ENCODE results near the gene SLC9A9. TPM values are rescaled to one million over a fixed set of nuclear protein-coding genes. Genes with fewer than 3 reads are reported as not detected.

The SLC9A9 gene
- total RNA-seq, 1 donor from 2014 or later = 3.5 TPM

DNA sequence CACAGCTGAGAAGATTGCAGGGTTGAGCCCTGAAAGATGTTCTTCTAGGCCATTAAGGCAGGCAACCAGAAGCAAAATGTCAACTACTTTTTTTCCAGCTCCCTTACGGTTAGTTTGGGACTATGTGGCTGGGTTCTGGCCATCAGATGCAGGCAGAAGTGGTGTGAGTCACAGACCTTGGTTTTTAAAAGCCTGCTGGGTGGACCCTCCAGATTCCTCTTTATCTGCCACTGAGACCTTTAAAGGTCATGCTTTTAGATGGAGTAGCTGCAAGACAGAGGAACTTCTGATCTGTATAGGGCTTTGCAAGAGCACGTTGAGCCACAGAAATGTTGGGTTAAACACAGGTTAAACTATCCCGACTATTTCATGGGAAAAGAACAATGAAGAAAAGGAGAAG is 625.8 kb downstream of the SLC9A9 start:
- Mint-ChIP-seq H3K4me3 (ENCODE audit: unreplicated experiment) (no peak overlapping the region), H3K4me1 (ENCODE audit: unreplicated experiment) (peaks cover 4% of the 10 kb centered on the region), H3K9me3 (ENCODE audit: unreplicated experiment) (no peaks in the 10 kb centered on the region), H3K27me3 (ENCODE audit: unreplicated experiment) (peaks cover 4% of the 10 kb centered on the region), H3K36me3 (ENCODE audit: unreplicated experiment) (no peaks in the 10 kb centered on the region), H3K27ac (ENCODE audit: unreplicated experiment) (no peak overlapping the region)
- TF ChIP-seq, protein P1, sequence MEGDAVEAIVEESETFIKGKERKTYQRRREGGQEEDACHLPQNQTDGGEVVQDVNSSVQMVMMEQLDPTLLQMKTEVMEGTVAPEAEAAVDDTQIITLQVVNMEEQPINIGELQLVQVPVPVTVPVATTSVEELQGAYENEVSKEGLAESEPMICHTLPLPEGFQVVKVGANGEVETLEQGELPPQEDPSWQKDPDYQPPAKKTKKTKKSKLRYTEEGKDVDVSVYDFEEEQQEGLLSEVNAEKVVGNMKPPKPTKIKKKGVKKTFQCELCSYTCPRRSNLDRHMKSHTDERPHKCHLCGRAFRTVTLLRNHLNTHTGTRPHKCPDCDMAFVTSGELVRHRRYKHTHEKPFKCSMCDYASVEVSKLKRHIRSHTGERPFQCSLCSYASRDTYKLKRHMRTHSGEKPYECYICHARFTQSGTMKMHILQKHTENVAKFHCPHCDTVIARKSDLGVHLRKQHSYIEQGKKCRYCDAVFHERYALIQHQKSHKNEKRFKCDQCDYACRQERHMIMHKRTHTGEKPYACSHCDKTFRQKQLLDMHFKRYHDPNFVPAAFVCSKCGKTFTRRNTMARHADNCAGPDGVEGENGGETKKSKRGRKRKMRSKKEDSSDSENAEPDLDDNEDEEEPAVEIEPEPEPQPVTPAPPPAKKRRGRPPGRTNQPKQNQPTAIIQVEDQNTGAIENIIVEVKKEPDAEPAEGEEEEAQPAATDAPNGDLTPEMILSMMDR (IDR thresholded peaks at IDR 0.05) = no peak
- DNase-seq (ENCODE audit: extremely low spot score, unreplicated experiment) = no peak

DNA sequence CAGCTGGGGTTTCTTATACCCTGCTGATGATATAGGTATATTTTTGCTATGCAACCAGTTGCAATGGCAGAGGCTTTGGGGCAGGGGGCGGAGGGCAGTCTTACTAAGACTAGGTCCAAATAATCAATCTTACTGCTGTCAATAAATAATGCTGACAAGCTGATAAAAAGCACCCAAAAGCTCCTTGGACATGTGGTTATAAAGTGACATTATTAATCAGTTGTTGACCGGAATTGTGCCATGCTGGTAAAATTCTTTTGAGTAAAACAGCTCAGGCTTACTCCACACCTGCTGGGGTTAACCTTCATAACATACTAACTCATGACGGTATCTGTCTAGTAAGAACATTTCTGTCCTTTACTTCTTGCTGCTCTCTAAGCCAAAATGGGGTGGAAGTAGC is 626.8 kb downstream of the SLC9A9 start:
- H3K4me1 Mint-ChIP-seq (ENCODE audit: unreplicated experiment) = peaks cover 11% of the 10 kb centered on the region
- H3K4me3 Mint-ChIP-seq (ENCODE audit: unreplicated experiment) = no peak overlapping the region
- DNase-seq (ENCODE audit: extremely low spot score, unreplicated experiment) = no peak
- H3K27ac Mint-ChIP-seq (ENCODE audit: unreplicated experiment) = no peak overlapping the region
- H3K9me3 Mint-ChIP-seq (ENCODE audit: unreplicated experiment) = no peaks in the 10 kb centered on the region
- TF ChIP-seq, protein P1 (IDR thresholded peaks at IDR 0.05) = no peak
- H3K36me3 Mint-ChIP-seq (ENCODE audit: unreplicated experiment) = no peaks in the 10 kb centered on the region
- peaks cover 4% of the 10 kb centered on the region for H3K27me3 Mint-ChIP-seq (ENCODE audit: unreplicated experiment)

DNA sequence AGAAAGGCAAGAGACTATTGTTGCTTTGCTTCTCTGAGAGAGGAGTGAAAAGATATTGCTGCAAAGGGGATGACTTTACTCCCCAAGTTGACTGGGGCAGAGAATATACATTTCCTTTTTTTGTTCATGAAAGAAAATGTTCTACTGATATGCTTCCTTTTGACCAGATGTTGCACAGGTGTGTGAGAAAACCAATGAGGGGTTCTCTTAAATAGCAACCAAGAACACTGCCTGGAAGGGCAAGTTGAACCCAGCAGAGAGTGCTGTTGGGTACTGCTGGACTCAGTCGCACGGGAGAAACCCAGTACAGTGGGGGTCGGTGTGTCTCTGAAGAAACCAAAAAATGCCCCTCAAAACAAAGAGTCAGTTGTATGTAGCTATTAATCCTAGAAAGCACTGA is 627.5 kb downstream of the SLC9A9 start:
- peaks cover 2% of the 10 kb centered on the region for H3K27me3 Mint-ChIP-seq (ENCODE audit: unreplicated experiment)
- H3K27ac Mint-ChIP-seq (ENCODE audit: unreplicated experiment) = no peak overlapping the region
- no peaks in the 10 kb centered on the region for H3K9me3 Mint-ChIP-seq (ENCODE audit: unreplicated experiment)
- H3K4me1 Mint-ChIP-seq (ENCODE audit: unreplicated experiment) = peaks cover 12% of the 10 kb centered on the region
- no peaks in the 10 kb centered on the region for H3K36me3 Mint-ChIP-seq (ENCODE audit: unreplicated experiment)
- TF ChIP-seq, protein P1 (IDR thresholded peaks at IDR 0.05) = no peak
- no peak for DNase-seq (ENCODE audit: extremely low spot score, unreplicated experiment)
- no peak overlapping the region for H3K4me3 Mint-ChIP-seq (ENCODE audit: unreplicated experiment)

DNA sequence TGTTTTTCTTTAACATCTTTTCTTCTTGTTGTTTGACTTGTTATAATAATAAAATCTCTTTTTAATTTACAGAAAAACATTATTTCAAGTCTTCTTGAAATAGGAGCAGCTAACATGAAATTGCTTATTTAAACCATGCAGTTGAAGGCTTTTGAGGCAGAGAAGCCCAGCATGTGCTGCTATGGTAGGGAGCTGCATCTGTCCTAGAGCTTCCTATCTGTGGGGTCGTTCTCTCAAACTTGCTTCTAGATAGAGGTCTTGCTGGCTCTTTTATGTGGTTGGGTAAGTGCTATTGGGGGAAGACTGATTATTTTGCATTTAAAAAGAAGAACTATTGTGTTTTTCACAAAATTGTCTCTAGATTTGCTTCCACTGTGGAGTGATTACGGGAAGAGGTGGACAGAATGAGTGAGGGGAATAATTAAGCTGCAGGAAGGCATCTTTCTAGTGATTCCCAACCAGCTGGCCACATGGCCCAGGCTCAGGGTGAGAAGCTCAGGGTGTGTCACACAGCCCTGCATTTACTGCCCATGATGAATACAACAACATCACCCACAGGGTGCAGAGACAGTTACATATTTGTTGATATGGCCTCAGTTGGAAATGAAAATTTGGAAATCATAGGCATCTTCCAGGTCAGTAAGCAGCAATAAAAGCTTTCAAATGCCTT is 630.0 kb downstream of the SLC9A9 start:
- no peak overlapping the region for H3K4me3 Mint-ChIP-seq (ENCODE audit: unreplicated experiment)

DNA sequence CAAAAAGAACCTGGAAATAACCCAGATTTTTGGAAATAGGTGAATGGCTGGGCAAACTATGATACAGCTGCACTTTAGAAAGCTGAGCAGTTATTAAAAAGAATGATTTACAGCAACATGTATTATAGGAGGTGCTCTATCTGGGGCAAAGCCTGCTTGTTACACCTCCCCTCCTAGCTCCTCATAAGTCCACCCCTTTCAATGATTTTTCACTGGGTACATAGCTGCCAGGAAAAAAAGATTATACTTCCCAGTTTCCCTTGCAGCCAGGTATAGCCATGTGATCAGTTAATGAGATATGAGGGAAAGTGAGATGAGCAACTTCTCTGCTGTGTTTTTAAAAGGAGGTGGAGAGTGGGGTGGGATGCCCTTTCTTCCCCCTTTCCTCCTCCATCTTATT is 631.0 kb downstream of the SLC9A9 start:
- no peaks in the 10 kb centered on the region for H3K27me3 Mint-ChIP-seq (ENCODE audit: unreplicated experiment)
- no peaks in the 10 kb centered on the region for H3K9me3 Mint-ChIP-seq (ENCODE audit: unreplicated experiment)
- H3K27ac Mint-ChIP-seq (ENCODE audit: unreplicated experiment) = no peak overlapping the region
- no peak overlapping the region for H3K4me3 Mint-ChIP-seq (ENCODE audit: unreplicated experiment)
- no peaks in the 10 kb centered on the region for H3K36me3 Mint-ChIP-seq (ENCODE audit: unreplicated experiment)
- TF ChIP-seq, protein P1 (IDR thresholded peaks at IDR 0.05) = no peak
- H3K4me1 Mint-ChIP-seq (ENCODE audit: unreplicated experiment) = peaks cover 8% of the 10 kb centered on the region
- no peak for DNase-seq (ENCODE audit: extremely low spot score, unreplicated experiment)

More for the DNA sequence above, 630.0 kb downstream of the SLC9A9 start:
- DNase-seq (ENCODE audit: extremely low spot score, unreplicated experiment) = no peak
- TF ChIP-seq, protein P1 (IDR thresholded peaks at IDR 0.05) = no peak
- Mint-ChIP-seq H3K4me1 (ENCODE audit: unreplicated experiment) (peaks cover 12% of the 10 kb centered on the region), H3K36me3 (ENCODE audit: unreplicated experiment) (no peaks in the 10 kb centered on the region), H3K27ac (ENCODE audit: unreplicated experiment) (no peak overlapping the region), H3K27me3 (ENCODE audit: unreplicated experiment) (no peaks in the 10 kb centered on the region), H3K9me3 (ENCODE audit: unreplicated experiment) (no peaks in the 10 kb centered on the region)

All from osteocyte (in vitro differentiated cells).